Measurements from ENCODE around the gene MIPEP.

The MIPEP gene

DNA sequence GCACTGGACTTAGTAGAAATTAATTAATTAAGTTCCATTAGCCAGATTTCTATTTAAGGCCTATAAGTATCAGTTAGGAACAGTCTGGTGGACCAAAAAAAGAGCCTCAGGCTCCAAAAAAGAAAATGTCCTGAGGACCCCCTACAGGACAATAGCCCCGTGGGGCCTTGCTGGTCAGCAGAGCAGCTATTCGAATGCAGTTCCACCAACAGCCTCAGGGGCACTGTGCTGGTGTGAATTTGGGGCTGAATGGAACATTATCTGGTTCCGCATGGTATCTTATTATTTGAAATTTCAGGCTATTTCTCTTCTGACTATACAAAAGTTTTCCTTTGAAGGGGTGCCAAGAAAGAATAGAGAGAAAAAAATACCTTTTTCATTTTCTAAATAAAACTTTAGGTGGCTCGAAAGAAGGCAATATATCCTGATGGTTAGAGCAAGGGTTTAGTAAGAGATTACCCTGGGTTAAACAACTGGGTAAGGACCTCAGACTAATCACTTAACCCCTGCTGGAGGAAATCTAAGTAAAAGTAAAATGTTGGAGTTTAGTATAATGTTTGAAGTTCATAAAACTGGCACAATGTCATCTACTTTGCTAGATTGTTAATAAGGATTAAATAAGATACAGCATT, 147.2 kb downstream of the MIPEP start:
- no peak for DNase-seq

GRCh38 chr13:23740002-23740401, 149.2 kb downstream of the MIPEP start:
- no peak for DNase-seq

DNA sequence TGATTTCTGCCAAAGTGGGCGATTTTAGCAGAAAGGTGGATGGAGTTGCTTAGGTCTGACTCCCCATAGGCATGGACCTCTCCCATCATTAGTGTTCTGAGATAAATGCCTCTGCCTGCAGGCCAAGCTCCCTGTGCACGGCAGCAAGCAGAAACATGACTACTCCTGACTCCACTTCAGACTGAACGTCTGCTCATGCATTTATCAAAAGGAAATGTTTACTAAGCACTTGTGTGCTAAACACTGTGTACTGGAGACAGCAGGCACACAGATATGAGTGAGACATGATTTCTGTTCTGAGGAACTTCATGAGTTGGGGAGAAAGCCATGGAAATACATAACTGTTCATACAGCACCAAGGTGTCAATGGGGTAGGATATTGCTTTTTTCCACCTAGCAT, 149.6 kb downstream of the MIPEP start:
- no peak for DNase-seq

DNA sequence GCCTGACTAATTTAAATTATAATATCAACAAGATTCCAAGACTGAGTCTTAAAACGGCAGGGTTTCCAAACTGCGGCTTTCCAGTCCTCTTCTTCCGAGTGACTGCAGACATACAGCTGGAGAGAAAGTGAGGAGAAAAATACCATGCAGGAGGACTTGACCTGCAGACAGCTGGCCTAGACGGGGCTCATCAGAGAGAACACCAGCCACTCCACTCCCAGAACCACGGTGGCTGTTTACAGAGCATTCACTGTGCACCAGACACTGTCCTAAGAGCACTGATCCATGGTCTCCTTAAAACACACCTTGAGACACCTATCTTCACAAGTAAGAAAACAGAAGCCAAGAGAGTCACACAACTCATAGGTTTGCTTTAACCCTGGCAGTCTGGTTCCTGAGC, 152.7 kb downstream of the MIPEP start:
- no peak for DNase-seq

DNA sequence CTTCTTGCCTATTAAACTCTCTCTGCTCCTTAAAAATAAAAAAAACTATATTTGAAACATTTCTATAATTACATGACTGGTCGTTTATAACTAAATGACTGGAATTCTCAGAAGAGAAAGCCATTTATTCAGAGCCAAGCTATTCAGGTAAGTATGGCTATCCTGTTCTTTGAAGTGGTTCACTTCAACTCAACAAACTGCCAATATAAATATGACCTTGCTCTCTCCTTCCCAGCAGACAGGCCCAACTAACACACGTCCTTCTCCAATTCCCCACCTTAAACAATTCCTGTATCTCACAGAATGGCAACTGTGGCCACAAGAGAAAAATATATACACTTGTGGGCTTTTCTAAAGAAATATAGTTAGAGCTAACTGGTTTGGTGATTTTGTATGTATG, 153.9 kb downstream of the MIPEP start:
- no peak for DNase-seq

DNA sequence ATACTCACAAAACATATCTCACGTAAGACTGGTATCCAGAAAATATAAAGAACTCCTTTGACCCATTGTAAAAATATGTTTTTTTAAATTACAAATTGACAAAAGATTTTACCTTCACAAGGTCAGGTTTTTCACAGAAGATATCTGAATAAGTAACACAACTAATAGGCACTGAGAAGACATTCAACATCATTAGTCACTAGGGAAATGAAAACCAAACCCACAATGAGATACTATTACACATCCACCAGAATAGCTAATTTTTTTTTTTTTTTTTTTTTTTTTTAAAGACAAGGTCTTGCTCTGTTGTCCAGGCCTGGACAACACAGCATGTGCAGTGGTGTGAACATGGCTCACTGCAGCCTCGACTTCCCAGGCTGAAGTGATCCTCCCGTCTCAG, 157.5 kb downstream of the MIPEP start:
- no peak for DNase-seq

- no peak for DNase-seq
Measured at GRCh38 chr13:23730251-23730650, 158.9 kb downstream of the MIPEP start.

DNA sequence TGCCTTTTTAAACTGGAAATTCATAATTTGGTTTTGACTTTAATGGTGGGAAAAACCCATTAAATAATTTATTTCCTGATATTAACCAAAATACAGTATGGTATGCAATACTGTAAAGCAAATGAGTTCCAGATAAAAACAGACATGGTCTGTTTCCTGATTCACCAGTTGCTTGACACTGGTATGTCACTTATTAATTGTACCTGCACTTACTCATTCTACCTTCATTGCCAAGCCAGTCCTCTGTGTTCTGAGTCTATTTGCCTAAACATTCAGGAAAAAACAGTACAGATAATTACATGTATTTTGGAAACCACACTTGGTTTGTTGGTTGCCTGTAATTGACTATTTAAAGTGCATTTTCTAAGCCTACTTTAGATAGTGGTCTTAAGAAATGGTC, 159.7 kb downstream of the MIPEP start:
- no peak for DNase-seq

DNA sequence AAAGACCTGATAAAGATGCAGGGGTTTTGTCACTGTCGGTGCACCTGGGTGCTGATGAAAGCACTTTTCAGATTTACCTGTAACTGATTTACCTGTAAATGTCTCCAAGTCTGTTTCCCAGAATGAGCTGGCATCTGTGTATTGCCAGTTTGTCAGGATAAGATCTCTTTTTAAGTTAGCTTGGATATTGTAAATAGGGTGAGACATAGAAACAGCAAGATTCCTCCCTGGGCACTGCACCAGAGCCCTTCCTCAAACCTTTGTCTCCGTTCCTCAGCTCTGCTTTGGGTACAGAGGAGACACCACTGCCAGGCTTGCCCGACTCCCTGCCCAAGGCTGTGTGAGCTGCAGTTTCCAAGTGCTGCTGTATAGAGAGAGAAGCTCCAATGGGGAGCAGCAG, 160.4 kb downstream of the MIPEP start:
- no peak for DNase-seq

DNA sequence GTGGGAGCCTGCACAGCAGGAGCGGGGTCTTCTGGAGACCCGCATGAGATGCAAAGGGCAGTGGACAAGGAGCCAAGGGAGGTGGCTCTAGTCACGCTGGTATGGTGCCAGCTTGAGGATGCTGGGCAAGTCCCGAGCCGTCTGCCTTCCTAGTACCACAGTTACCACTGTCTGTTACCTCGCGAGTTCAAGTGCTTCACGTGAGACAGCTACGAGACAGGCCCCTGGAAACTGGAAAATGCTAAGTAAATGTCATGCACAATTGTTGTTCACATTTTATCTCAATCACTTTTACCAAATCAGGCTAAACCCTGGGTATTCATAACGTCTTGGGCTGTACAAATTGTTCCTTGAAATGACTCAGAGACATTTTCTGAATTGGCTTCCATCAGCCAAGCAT, 163.3 kb downstream of the MIPEP start:
- no peak for DNase-seq

DNA sequence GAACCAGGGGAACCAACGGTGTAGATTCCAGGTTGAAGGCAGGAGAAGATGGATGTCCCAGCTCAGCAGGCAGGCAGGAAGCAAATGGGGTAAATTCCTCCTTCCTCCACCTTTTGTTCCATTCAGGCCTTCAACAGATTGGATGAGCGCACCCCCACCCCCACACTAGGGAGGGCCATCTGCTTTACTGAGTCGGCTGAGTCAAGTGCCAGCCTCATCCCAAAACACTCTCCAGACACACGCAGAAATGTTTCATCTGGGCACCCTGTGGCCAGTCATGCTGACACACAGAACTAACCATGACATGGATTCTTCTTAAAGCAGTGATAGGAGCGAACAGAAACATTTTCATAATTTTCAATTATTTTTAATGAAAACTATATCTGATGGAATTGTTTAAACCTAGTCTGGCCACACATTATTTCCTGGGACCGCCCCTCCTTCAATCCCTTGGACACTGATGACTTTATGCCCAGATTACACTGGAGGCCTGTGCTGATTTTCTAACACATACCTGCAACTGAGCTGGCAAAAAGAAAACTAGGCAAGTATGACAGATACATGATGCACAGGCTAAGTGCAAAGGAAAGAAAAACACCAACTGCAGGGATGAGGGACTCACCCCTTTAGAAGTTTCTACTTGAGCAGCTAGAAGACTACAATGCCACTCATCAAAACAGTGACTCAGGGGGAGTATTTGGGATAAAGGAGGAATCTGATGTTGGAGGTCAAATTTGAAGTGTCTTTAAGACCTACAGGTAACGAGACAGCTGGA, 164.8 kb downstream of the MIPEP start:
- DNase-seq: no peak

GRCh38 chr13:23723471-23723870, 165.7 kb downstream of the MIPEP start:
- DNase-seq: no peak

DNA sequence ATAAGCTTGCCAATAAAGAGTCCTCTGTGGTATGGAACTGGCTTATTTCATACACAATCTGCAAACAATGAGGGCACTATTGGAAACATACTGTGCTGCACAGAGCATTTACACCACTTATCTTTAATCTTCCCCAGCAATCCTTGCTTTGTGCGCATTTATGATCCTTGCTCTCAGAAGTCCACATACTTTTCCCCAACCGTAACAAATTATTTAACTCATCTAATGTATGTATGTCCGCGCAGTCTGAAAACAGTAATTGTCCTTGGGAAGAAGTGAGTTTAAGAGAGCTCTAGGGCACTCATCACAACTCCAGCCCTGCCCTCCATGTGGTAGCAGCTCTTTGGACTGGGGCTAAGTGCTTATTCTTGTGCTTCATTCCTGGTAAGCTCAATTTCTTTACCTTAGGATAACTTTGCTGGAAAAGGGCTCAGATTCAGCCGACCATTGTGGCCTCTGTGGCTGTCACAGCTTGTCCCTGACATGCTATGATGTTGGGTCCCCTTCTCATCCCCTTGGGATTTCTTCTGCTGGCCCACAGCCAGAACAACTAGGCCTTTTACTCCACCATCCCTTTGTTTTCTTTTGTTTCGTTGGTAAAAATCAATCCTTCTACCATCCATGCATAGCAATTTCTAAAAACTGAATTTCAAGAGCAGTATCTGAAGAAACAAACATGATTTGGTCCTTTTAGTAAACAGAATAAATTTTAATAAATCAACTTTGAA, 166.3 kb downstream of the MIPEP start:
- DNase-seq: no peak

DNA sequence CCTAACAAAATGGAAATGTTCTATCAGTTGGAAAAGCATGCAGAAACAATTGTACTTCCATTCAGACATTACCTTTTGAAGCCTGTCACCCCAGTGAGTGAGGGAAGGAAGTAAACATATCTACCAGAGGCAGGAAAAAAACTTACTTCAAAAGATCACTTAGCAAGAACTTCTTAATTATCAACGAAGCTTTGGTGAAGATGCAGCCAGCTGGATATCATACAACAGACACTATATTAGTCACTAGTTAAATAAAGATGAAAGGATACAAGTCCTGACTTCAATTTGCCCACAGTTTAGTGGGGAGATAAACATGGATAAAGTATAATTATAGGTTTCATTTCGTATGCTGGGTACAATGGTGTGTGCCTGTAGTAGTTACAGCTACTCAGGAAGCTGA, 170.2 kb downstream of the MIPEP start:
- no peak for DNase-seq

GRCh38 chr13:23716401-23716800, 172.8 kb downstream of the MIPEP start:
- no peak for DNase-seq

- no peak for DNase-seq
Measured at GRCh38 chr13:23715762-23716235, 173.4 kb downstream of the MIPEP start.

GRCh38 chr13:23715092-23715761, 174.0 kb downstream of the MIPEP start:
- DNase-seq: no peak

- DNase-seq: no peak
Measured at GRCh38 chr13:23714672-23715071, 174.5 kb downstream of the MIPEP start.

- DNase-seq: no peak
Measured at GRCh38 chr13:23711355-23711754, 177.8 kb downstream of the MIPEP start.

DNA sequence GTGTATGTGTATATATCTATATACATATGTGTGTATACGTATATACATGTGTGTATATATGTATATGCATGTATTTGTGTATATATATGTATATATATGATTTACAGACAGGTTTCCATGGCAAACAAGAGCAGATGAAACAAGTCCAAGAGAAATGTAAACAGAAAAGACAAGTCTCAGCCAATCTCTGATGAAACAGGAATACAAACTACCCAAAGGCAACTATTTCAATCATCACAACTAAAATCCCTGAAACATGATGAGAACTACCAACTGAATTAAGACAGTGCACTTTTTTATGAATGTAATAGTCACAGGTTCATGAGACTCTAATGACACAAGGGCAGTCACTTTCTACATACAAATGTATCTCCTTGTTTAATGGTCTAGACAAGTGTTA, 178.8 kb downstream of the MIPEP start:
- DNase-seq: no peak

DNA sequence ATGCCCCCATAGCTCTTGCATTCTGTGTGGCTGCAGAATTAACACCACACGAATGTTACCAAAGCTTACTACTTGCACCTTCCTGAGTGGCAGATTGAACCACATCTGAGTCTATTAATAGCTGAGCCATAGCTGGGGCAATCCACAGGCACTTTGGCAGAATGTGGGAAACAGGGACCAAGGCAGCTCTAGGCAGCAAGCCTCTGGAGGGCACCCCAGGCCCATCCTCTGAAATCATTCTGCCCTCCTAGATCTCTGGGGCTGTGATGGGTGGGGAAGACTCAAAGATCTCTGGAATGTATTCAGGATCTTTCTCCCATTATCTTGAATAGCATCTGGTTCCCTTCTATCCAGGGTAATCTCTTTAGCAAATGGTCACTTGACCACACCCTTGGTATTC, 179.7 kb downstream of the MIPEP start:
- DNase-seq: no peak

DNA sequence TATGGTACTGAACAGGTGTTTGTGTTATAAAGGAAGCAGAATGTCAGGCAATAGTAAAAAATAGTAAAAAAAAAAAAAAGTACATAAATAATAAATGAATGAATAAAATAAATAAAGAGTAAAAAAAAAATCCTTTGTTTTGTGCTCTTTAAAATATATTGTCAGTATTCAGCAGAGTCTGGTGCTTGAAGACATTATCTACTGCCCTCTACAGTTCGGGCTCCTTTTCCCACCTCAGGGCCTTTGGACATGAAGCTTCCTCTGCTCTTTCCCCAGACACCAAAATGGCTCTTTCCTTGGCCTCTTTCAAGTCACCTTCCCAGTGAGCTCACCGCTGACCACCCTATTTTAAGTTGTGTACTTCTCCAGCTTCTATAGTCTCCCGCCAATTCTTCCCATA, 181.5 kb downstream of the MIPEP start:
- no peak for DNase-seq

DNA sequence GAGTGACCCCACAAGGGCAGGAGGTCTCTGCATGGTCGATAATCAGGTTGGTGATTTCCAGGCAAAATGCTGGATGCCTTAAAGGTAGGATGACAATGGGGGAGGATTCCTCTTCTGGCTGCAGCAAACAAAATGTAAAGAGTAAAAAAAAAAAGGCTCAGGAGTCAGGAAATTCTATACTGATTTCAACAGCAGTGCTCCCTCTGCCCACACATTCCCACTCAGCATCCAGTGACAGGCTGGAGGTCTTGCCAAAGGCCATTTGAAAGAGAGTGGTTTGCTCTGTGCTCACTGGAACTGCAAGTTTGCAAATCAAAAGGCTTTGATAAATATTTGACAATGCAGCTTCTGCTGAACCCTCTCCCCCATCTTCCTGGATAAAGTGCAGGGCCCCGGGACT, 183.6 kb downstream of the MIPEP start:
- no peak for DNase-seq

All from midbrain (tissue), 1 donor.